ENCODE data around the gene CYP21A2. TPM values are rescaled to one million over a fixed set of nuclear protein-coding genes. Genes with fewer than 3 reads are reported as not detected.

The CYP21A2 gene
- total RNA-seq, 1 donor from 2014 or later = 0.64 TPM

GRCh38 chr6:32089082-32089828, 51.0 kb downstream of the CYP21A2 start:
- no peak for DNase-seq
- no peaks in the 10 kb centered on the region for H3K36me3 Mint-ChIP-seq (ENCODE audit: unreplicated experiment)
- H3K9me3 Mint-ChIP-seq (ENCODE audit: unreplicated experiment) = peaks cover 2% of the 10 kb centered on the region
- no peak for TF ChIP-seq CTCF (IDR thresholded peaks at IDR 0.05; ENCODE audit: partially characterized antibody, unreplicated experiment)
- H3K4me3 Mint-ChIP-seq (ENCODE audit: unreplicated experiment) = no peak overlapping the region
- no peak overlapping the region for H3K27ac Mint-ChIP-seq (ENCODE audit: unreplicated experiment)
- H3K27me3 Mint-ChIP-seq (ENCODE audit: unreplicated experiment) = peaks cover 9% of the 10 kb centered on the region
- H3K4me1 Mint-ChIP-seq (ENCODE audit: low read depth, unreplicated experiment) = no peaks in the 10 kb centered on the region

Other genes with a start within 250 kb of the CYP21A2 start
- gene VARS1, start 242.7 kb upstream of the CYP21A2 start, total RNA-seq (ENCODE audit: unreplicated experiment) = 204 TPM
- gene LSM2, start 231.4 kb upstream of the CYP21A2 start, total RNA-seq (ENCODE audit: unreplicated experiment) = 68.2 TPM
- 2.5 TPM for gene HSPA1L, start 223.1 kb upstream of the CYP21A2 start, total RNA-seq (ENCODE audit: unreplicated experiment)
- gene HSPA1A, start 222.9 kb upstream of the CYP21A2 start, total RNA-seq (ENCODE audit: unreplicated experiment) = 54.3 TPM
- gene HSPA1B, start 210.7 kb upstream of the CYP21A2 start, total RNA-seq (ENCODE audit: unreplicated experiment) = 93.9 TPM
- gene NEU1, start 175.6 kb upstream of the CYP21A2 start, total RNA-seq (ENCODE audit: unreplicated experiment) = 40.2 TPM
- not detected for gene SLC44A4, start 159.4 kb upstream of the CYP21A2 start, total RNA-seq (ENCODE audit: unreplicated experiment)
- 113 TPM for gene EHMT2, start 140.7 kb upstream of the CYP21A2 start, total RNA-seq (ENCODE audit: unreplicated experiment)
- 16.2 TPM for gene ZBTB12, start 136.3 kb upstream of the CYP21A2 start, total RNA-seq (ENCODE audit: unreplicated experiment)
- not detected for gene C2, start 110.7 kb upstream of the CYP21A2 start, total RNA-seq (ENCODE audit: unreplicated experiment)
- gene CFB, start 92.3 kb upstream of the CYP21A2 start, total RNA-seq (ENCODE audit: unreplicated experiment) = not detected
- 52.7 TPM for gene NELFE, start 79.4 kb upstream of the CYP21A2 start, total RNA-seq (ENCODE audit: unreplicated experiment)
- 109 TPM for gene SKIC2, start 79.2 kb upstream of the CYP21A2 start, total RNA-seq (ENCODE audit: unreplicated experiment)
- gene DXO, start 66.3 kb upstream of the CYP21A2 start, total RNA-seq (ENCODE audit: unreplicated experiment) = 23.8 TPM
- 9.3 TPM for gene C4A, start 56.4 kb upstream of the CYP21A2 start, total RNA-seq (ENCODE audit: unreplicated experiment)
- gene C4B, start 23.6 kb upstream of the CYP21A2 start, total RNA-seq (ENCODE audit: unreplicated experiment) = 6.4 TPM
- gene TNXB, start 70.9 kb downstream of the CYP21A2 start, total RNA-seq (ENCODE audit: unreplicated experiment) = 6.0 TPM
- 79.5 TPM for gene ATF6B, start 89.8 kb downstream of the CYP21A2 start, total RNA-seq (ENCODE audit: unreplicated experiment)
- 4.7 TPM for gene FKBPL, start 91.9 kb downstream of the CYP21A2 start, total RNA-seq (ENCODE audit: unreplicated experiment)
- gene PRRT1, start 113.5 kb downstream of the CYP21A2 start, total RNA-seq (ENCODE audit: unreplicated experiment) = 5.1 TPM
- 55.1 TPM for gene PPT2, start 115.7 kb downstream of the CYP21A2 start, total RNA-seq (ENCODE audit: unreplicated experiment)
- 23.0 TPM for gene EGFL8, start 126.2 kb downstream of the CYP21A2 start, total RNA-seq (ENCODE audit: unreplicated experiment)
- 136 TPM for gene AGPAT1, start 137.7 kb downstream of the CYP21A2 start, total RNA-seq (ENCODE audit: unreplicated experiment)
- gene RNF5, start 140.0 kb downstream of the CYP21A2 start, total RNA-seq (ENCODE audit: unreplicated experiment) = 103 TPM
- gene AGER, start 145.8 kb downstream of the CYP21A2 start, total RNA-seq (ENCODE audit: unreplicated experiment) = 13.2 TPM
- gene PBX2, start 151.8 kb downstream of the CYP21A2 start, total RNA-seq (ENCODE audit: unreplicated experiment) = 105 TPM
- 3.2 TPM for gene GPSM3, start 154.2 kb downstream of the CYP21A2 start, total RNA-seq (ENCODE audit: unreplicated experiment)
- 4.9 TPM for gene NOTCH4, start 185.7 kb downstream of the CYP21A2 start, total RNA-seq (ENCODE audit: unreplicated experiment)